HCT116 (cell line): ENCODE data around the gene CCDC183. TPM values are rescaled to one million over a fixed set of nuclear protein-coding genes. Genes with fewer than 3 reads are reported as not detected.

Experiments
- microRNA-seq: library from miRNA; unstranded; fragments of <30 nt; microRNA quantifications from one replicate; pipeline ENCODE4, GENCODE V29; 2016; ENCODE audit warnings: borderline number of aligned reads
- total RNA-seq: library from RNA; stranded (reverse); gene quantifications from one replicate; pipeline ENCODE4 v1.2.1, GENCODE V29; 2021; ENCODE audit not compliant: unreplicated experiment

Gene CCDC183
- total RNA-seq, 1 experiment from 2014 or later = 2.8 TPM

Small RNAs within 50 kb of the gene (microRNA-seq; reads per million reads assigned to microRNA genes)
- gene MIR4292 = not detected
- not detected for gene MIR6722

Other genes with a start within 250 kb of the CCDC183 start
- 82.0 TPM for gene EGFL7, start 133.4 kb upstream of the CCDC183 start, total RNA-seq
- 86.0 TPM for gene AGPAT2, start 108.9 kb upstream of the CCDC183 start, total RNA-seq
- 15.6 TPM for gene DIPK1B, start 83.8 kb upstream of the CCDC183 start, total RNA-seq
- not detected for gene LCN10, start 53.4 kb upstream of the CCDC183 start, total RNA-seq
- gene LCN6, start 47.8 kb upstream of the CCDC183 start, total RNA-seq = not detected
- gene LCN8, start 38.1 kb upstream of the CCDC183 start, total RNA-seq = not detected
- gene LCN15, start 31.8 kb upstream of the CCDC183 start, total RNA-seq = 0.76 TPM
- gene TMEM141, start 5.0 kb upstream of the CCDC183 start, total RNA-seq = 73.6 TPM
- 98.6 TPM for gene RABL6, start 11.6 kb downstream of the CCDC183 start, total RNA-seq
- 7.1 TPM for gene AJM1, start 46.1 kb downstream of the CCDC183 start, total RNA-seq
- gene PHPT1, start 53.1 kb downstream of the CCDC183 start, total RNA-seq = 148 TPM
- gene MAMDC4, start 56.0 kb downstream of the CCDC183 start, total RNA-seq = 17.3 TPM
- gene EDF1, start 70.0 kb downstream of the CCDC183 start, total RNA-seq = 311 TPM
- gene TRAF2, start 90.2 kb downstream of the CCDC183 start, total RNA-seq = 28.4 TPM
- 88.0 TPM for gene FBXW5, start 148.4 kb downstream of the CCDC183 start, total RNA-seq
- gene C8G, start 148.9 kb downstream of the CCDC183 start, total RNA-seq = 2.1 TPM
- gene LCN12, start 155.9 kb downstream of the CCDC183 start, total RNA-seq = 4.2 TPM
- 3.1 TPM for gene PTGDS, start 181.2 kb downstream of the CCDC183 start, total RNA-seq
- 0.44 TPM for gene LCNL1, start 186.7 kb downstream of the CCDC183 start, total RNA-seq
- gene PAXX, start 196.1 kb downstream of the CCDC183 start, total RNA-seq = 89.0 TPM
- gene CLIC3, start 200.2 kb downstream of the CCDC183 start, total RNA-seq = 8.4 TPM
- 114 TPM for gene ABCA2, start 231.9 kb downstream of the CCDC183 start, total RNA-seq
- not detected for gene FUT7, start 235.8 kb downstream of the CCDC183 start, total RNA-seq
- 98.8 TPM for gene NPDC1, start 249.8 kb downstream of the CCDC183 start, total RNA-seq